K562 (cell line): Measurements from ENCODE around the gene XPA. TPM values are rescaled to one million over a fixed set of nuclear protein-coding genes. Genes with fewer than 3 reads are reported as not detected.

Experiments
- ATAC-seq: fragments of 200-7000 bp; cut with Tn5 transposase; 3 replicates; pipeline ENCODE4 v1.9.1; 2020; ENCODE audit warnings: moderate library complexity
- BruUV-seq: library from RNA; stranded (reverse); fragments of 400-500 nt; replicated peaks from 2 replicates; lab custom pipeline; 2021; lab: Mats Ljungman, UMichigan
- CTCF ChIA-PET: fragments of 300-600 bp; formaldehyde crosslinking; extraction: SDS; loops from one replicate; lab custom pipeline; 2021; ENCODE audit warnings: low intra/inter-chr PET ratio; lab: Yijun Ruan, JAX
- POLR2A ChIA-PET: fragments of 300-600, 350-650 bp; sonication (Branson Sonifier 250); formaldehyde crosslinking; extraction: SDS; loops from one replicate; lab custom pipeline; 2021; ENCODE audit warnings: antibody characterized with exemption, inconsistent platforms; lab: Yijun Ruan, JAX
- DNase-seq, 4 experiments: peaks; one replicate each; pipeline versions ENCODE4 v3.0.0 to v3.0.0-alpha.2; 2011 to 2018; ENCODE audit warnings: low spot score in 3 of 4, mixed read lengths in 3 of 4; ENCODE audit errors: extremely low read depth in 1 of 4
- FAIRE-seq: peaks from 2 replicates; lab custom pipeline; 2011; peaks lifted over from hg19 to GRCh38; lab: Jason Lieb, UNC
- H2AFZ ChIP-seq: 2 replicates; pipeline ENCODE4 v1.6.0; 2011; ENCODE audit warnings: low read depth, low read length, control low read depth, inconsistent platforms
- H3K27ac ChIP-seq: fragments of 200-600 bp; 3 replicates; pipeline ENCODE4 v1.8.0; 2011; ENCODE audit warnings: low read depth, mild to moderate bottlenecking, control low read depth, inconsistent platforms, low read length, moderate library complexity, mixed read lengths; ENCODE audit errors: extremely low read depth
- H3K27me3 ChIP-seq, 2 experiments: fragments of 300-600 bp in 1 of 2; 2 replicates in 1 of 2; 3 replicates in 1 of 2; pipeline versions ENCODE4 v1.6.0 to v1.8.0; 2011; ENCODE audit warnings: inconsistent platforms in 2 of 2, low read length in 2 of 2, mild to moderate bottlenecking in 1 of 2, mixed read lengths in 1 of 2, moderate library complexity in 1 of 2; ENCODE audit not compliant: control insufficient read depth in 2 of 2, insufficient read depth in 2 of 2
- H3K36me3 ChIP-seq: fragments of 300-600 bp; 3 replicates; pipeline ENCODE4 v1.8.0; 2011; ENCODE audit warnings: mild to moderate bottlenecking, low read length, inconsistent platforms; ENCODE audit not compliant: control insufficient read depth, insufficient read depth
- H3K4me1 ChIP-seq, 2 experiments: fragments of 200-600 bp in 1 of 2; replicated peaks in 1 of 2; 2 replicates in 1 of 2; 3 replicates in 1 of 2; pipeline versions ENCODE4 v1.5.1 to v1.8.0; 2011; ENCODE audit warnings: inconsistent platforms in 2 of 2, low read length in 2 of 2, mild to moderate bottlenecking in 1 of 2, mixed read lengths in 1 of 2, moderate library complexity in 1 of 2; ENCODE audit not compliant: control insufficient read depth in 2 of 2, insufficient read depth in 2 of 2
- H3K4me2 ChIP-seq: 2 replicates; pipeline ENCODE4 v1.6.1; 2011; ENCODE audit warnings: low read length, control low read depth, inconsistent platforms, mixed read lengths; ENCODE audit not compliant: insufficient read depth
- H3K4me3 ChIP-seq: fragments of 200-600 bp; sonication (generic), shearing (Covaris generic); 2 replicates; pipeline ENCODE4 v1.5.1; 2016; ENCODE audit warnings: control low read depth, inconsistent platforms
- H3K79me2 ChIP-seq: fragments of 200-600 bp; 3 replicates; pipeline ENCODE4 v1.8.0; 2011; ENCODE audit warnings: low read length, inconsistent platforms; ENCODE audit not compliant: control insufficient read depth, insufficient read depth
- H3K9ac ChIP-seq, 2 experiments: 2 replicates each; pipeline versions ENCODE4 v1.6.0 to v1.6.1; 2011; ENCODE audit warnings: low read depth in 2 of 2, low read length in 2 of 2, control low read depth in 1 of 2, inconsistent platforms in 1 of 2, mild to moderate bottlenecking in 1 of 2, mixed read lengths in 1 of 2; ENCODE audit not compliant: insufficient read depth in 1 of 2
- H3K9me1 ChIP-seq: one replicate; pipeline ENCODE4 v1.6.0; 2011; ENCODE audit warnings: inconsistent platforms, mild to moderate bottlenecking, low read length, moderate library complexity; ENCODE audit not compliant: control insufficient read depth, insufficient read depth
- H3K9me3 ChIP-seq: replicated peaks from 2 replicates; pipeline ENCODE4 v1.5.1; 2011; ENCODE audit warnings: low read depth, low read length, inconsistent platforms; ENCODE audit not compliant: control insufficient read depth, insufficient read depth
- H4K20me1 ChIP-seq: replicated peaks from 2 replicates; pipeline ENCODE4 v1.6.1; 2011; ENCODE audit warnings: low read length, inconsistent platforms, mixed read lengths; ENCODE audit not compliant: control insufficient read depth, insufficient read depth
- BRF2 ChIP-seq: IDR thresholded peaks from 3 replicates; pipeline ENCODE4 v1.6.1; 2011; ENCODE audit warnings: borderline replicate concordance, mild to moderate bottlenecking; ENCODE audit not compliant: insufficient read length, insufficient read depth
- CBX8 ChIP-seq: fragments of 200-600 bp; sonication (generic); IDR thresholded peaks from 2 replicates; pipeline ENCODE4 v1.6.1; 2012; ENCODE audit warnings: borderline replicate concordance, mixed run types, low read depth, mild to moderate bottlenecking, moderate library complexity, mixed read lengths, low read length, control low read depth, inconsistent platforms; ENCODE audit not compliant: poor library complexity, severe bottlenecking; ENCODE audit errors: extremely low read depth
- CTCF ChIP-seq, 3 experiments: IDR thresholded peaks in 2 of 3; conservative IDR thresholded peaks in 1 of 3; 2 replicates each; pipeline ENCODE4 v1.5.1; 2011 to 2012; ENCODE audit warnings: low read length in 3 of 3, mild to moderate bottlenecking in 3 of 3, control low read depth in 2 of 3, improper control_type of control experiment in 1 of 3, inconsistent platforms in 1 of 3, low read depth in 1 of 3, mixed read lengths in 1 of 3, moderate library complexity in 1 of 3; ENCODE audit not compliant: insufficient read depth in 2 of 3
- E2F5 ChIP-seq: sonication (generic); formaldehyde crosslinking; IDR thresholded peaks from 2 replicates; pipeline ENCODE4 v1.8.0; 2022; ENCODE audit warnings: mild to moderate bottlenecking, missing genetic modification reagents
- ESRRB ChIP-seq: fragments of 250-450 bp; sonication (Bioruptor Pico); IDR thresholded peaks from 2 replicates; pipeline ENCODE4 v1.5.0; 2020; ENCODE audit warnings: mild to moderate bottlenecking, moderate library complexity, borderline replicate concordance
- HNRNPK ChIP-seq: fragments of 200-400 bp; formaldehyde crosslinking; IDR thresholded peaks from one replicate; pipeline ENCODE4 v1.6.1; 2018; ENCODE audit warnings: mild to moderate bottlenecking, low read depth, low read length; ENCODE audit not compliant: poor library complexity, severe bottlenecking
- NCOA1 ChIP-seq: fragments of 450-650 bp; IDR thresholded peaks from 2 replicates; pipeline ENCODE4 v1.6.1; 2016; ENCODE audit warnings: low read depth
- NR0B1 ChIP-seq: fragments of 450-650 bp; IDR thresholded peaks from one replicate; pipeline ENCODE4 v1.6.1; 2018; ENCODE audit warnings: mild to moderate bottlenecking, moderate library complexity; ENCODE audit not compliant: partially characterized antibody
- YY1 ChIP-seq, 3 experiments: IDR thresholded peaks; 2 replicates each; pipeline ENCODE4 v1.6.1; 2011; ENCODE audit warnings: low read length in 2 of 3, mild to moderate bottlenecking in 2 of 3, moderate library complexity in 2 of 3, borderline replicate concordance in 1 of 3, control low read depth in 1 of 3, low read depth in 1 of 3; ENCODE audit not compliant: insufficient read depth in 3 of 3, insufficient replicate concordance in 2 of 3, control insufficient read depth in 1 of 3, insufficient read length in 1 of 3; ENCODE audit errors: extremely low read depth in 1 of 3
- ZC3H11A ChIP-seq: IDR thresholded peaks from 2 replicates; pipeline ENCODE4 v1.6.1; 2012; ENCODE audit warnings: low read depth, low read length, improper control_type of control experiment
- ZNF224 ChIP-seq: sonication (generic); formaldehyde crosslinking; IDR thresholded peaks from 2 replicates; pipeline ENCODE4 v1.8.0; 2022; ENCODE audit warnings: mild to moderate bottlenecking, missing genetic modification reagents
- ZNF707 ChIP-seq: fragments of 250-450 bp; sonication (Bioruptor Pico); conservative IDR thresholded peaks from 2 replicates; pipeline ENCODE4 v1.8.0; 2022; ENCODE audit warnings: inconsistent platforms, mild to moderate bottlenecking, moderate library complexity
- WGBS: fragments of 100-300 bp; shearing (Covaris generic); methylation state at CpG from one replicate; pipeline ENCODE4 v1.1.6; 2016; ENCODE audit warnings: low coverage, mixed read lengths; ENCODE audit not compliant: insufficient coverage; ENCODE audit errors: missing lambda C conversion rate; 5-methylcytosine and 5-hydroxymethylcytosine counted together
- in situ Hi-C: fragments of 300-500 bp; cut with MboI; formaldehyde crosslinking; loops from 4 replicates; pipeline ENCODE4 v1.15.0; 2018; ENCODE audit warnings: inconsistent platforms, mixed read lengths
- intact Hi-C: fragments of 100-400 bp; cut with micrococcal nuclease; formaldehyde crosslinking; loops from 2 replicates; pipeline ENCODE4 v1.14.2; 2022
- polyA plus RNA-seq, 8 experiments: library from polyadenylated mRNA; depleted of rRNA in 4 of 8; stranded (reverse) in 5 of 8; unstranded in 3 of 8; fragments of >200 nt; fragmentation: Nextera tagmentation in 2 of 8; fragmentation: Illumina TruSeq in 1 of 8; extraction: Ambion mirVana in 2 of 8; extraction: Trizol in 1 of 8; gene quantifications; 2 replicates each; pipeline versions ENCODE4 v1.2.1 to v1.2.3, GENCODE V29; 2011 to 2014; ENCODE audit warnings: inconsistent platforms in 1 of 8, missing spikeins in 1 of 8
- total RNA-seq, 7 experiments: library from RNA; depleted of rRNA in 6 of 7; stranded (reverse); fragments of >200 nt in 6 of 7; fragmentation: Illumina TruSeq in 2 of 7; extraction: Trizol in 2 of 7; gene quantifications; 2 replicates each; pipeline versions ENCODE4 v1.2.1 to v1.2.3, GENCODE V29; 2011 to 2021; ENCODE audit warnings: low replicate concordance in 1 of 7

XPA gene
- total and polyA plus RNA-seq, 9 of the 15 experiments (the other 6 are each of a cell fraction or from before 2014, with no cell fraction given): 5.1 to 18.2 (median 14.1) TPM

- TF ChIP-seq NR0B1: no peak
- TF ChIP-seq HNRNPK: no peak
- TF ChIP-seq CTCF (IDR thresholded peaks at IDR 0.05 in 2 of 3, conservative IDR thresholded peaks at IDR 0.05 in 1 of 3; ENCODE audit: insufficient read depth in 2 of 3, low read depth in 1 of 3, low read length in 3 of 3): peak; percentile 75 to 87 (median 85)
Measured at GRCh38 chr9:97710356-97711222, 13.4 kb upstream of the XPA start (continued).

- in situ Hi-C loops (no loop called here), intact Hi-C loops (no loop called here)
- Histone ChIP-seq H2AFZ (no peak overlapping the region), H3K36me3 (no peaks in the 10 kb centered on the region), H3K9me1 (no peaks in the 10 kb centered on the region), H3K79me2 (no peaks in the 10 kb centered on the region), H4K20me1 (no peaks in the 10 kb centered on the region), H3K27me3 (peaks cover 0 to 5% of the 10 kb centered on the region in 2 experiments; a peak in 1 of 5 replicates), H3K9me3 (no peaks in the 10 kb centered on the region), H3K27ac (no peak overlapping the region), H3K4me2 (no peak overlapping the region), H3K4me1 (peaks cover 0 to 15% of the 10 kb centered on the region in 2 experiments; a peak in 4 of 5 replicates), H3K9ac (no peak overlapping the region), H3K4me3 (no peak overlapping the region)
- ATAC-seq: no peak
- POLR2A ChIA-PET: interaction anchor here (1.7 to 2.7 kb wide), 2 partner anchors 9 to 10 kb away, joined by 6 to 11 read pairs; partner anchors contain the start of gene XPA
- no peak for FAIRE-seq
- 0% methylated on average over 2 of the region's 2 CpGs for WGBS
- DNase-seq: no peak
- CTCF ChIA-PET: no interaction called here
- BruUV-seq: no TSS peak
- TF ChIP-seq CBX8 (no peak), ZNF707 (CRISPR knock-in tag) (no peak), YY1 (IDR thresholded peaks at IDR 0.05; ENCODE audit: borderline replicate concordance in 1 of 3, control insufficient read depth in 1 of 3, extremely low read depth in 1 of 3, insufficient read depth in 3 of 3, insufficient read length in 1 of 3, insufficient replicate concordance in 2 of 3, low read depth in 1 of 3, low read length in 2 of 3) (no peak), NCOA1 (no peak), E2F5 (CRISPR knock-in tag) (no peak), ZNF224 (no peak), ESRRB (no peak), BRF2 (no peak), ZC3H11A (no peak)
Measured at GRCh38 chr9:97706246-97706645, 9.1 kb upstream of the XPA start.
